ENCODE results near the gene ZNF837. TPM values are rescaled to one million over a fixed set of nuclear protein-coding genes. Genes with fewer than 3 reads are reported as not detected.

Gene ZNF837
- total RNA-seq, 1 experiment from 2014 or later: 4.9 TPM

GRCh38 chr19:58399903-58400302 is 19.1 kb upstream of the ZNF837 start:
- DNase-seq (ENCODE audit: low spot score) (no peak), ATAC-seq (no peak)
- Mint-ChIP-seq H3K27ac (no peak overlapping the region), H3K27me3 (ENCODE audit: low read depth) (peaks cover 36% of the 10 kb centered on the region), H3K9me3 (no peaks in the 10 kb centered on the region), H3K36me3 (peaks cover 5% of the 10 kb centered on the region; the same call in 1 of the 2 replicates), H3K4me3 (peak overlapping the region; percentile 83), H3K4me1 (peaks cover 15% of the 10 kb centered on the region)
- CTCF ChIA-PET: interaction anchor here (1.0 kb wide), 1 partner anchor 119 kb away, joined by 3 read pairs; no protein-coding TSS in a partner anchor
- POLR2A ChIA-PET: no interaction called here
- no peak for TF ChIP-seq USF1 (CRISPR knock-in tag; IDR thresholded peaks at IDR 0.05)
- TF ChIP-seq ZNF416 (CRISPR knock-in tag; IDR thresholded peaks at IDR 0.05): no peak
- TF ChIP-seq ARID4B (CRISPR knock-in tag; IDR thresholded peaks at IDR 0.05; ENCODE audit: borderline replicate concordance): no peak
- TF ChIP-seq JUN (CRISPR knock-in tag; IDR thresholded peaks at IDR 0.05): no peak
- no peak for TF ChIP-seq IRF1 (CRISPR knock-in tag; IDR thresholded peaks at IDR 0.05)
- no peak for TF ChIP-seq IRF2 (CRISPR knock-in tag; IDR thresholded peaks at IDR 0.05; ENCODE audit: borderline replicate concordance, low read depth)
- TF ChIP-seq ELF4 (CRISPR knock-in tag; IDR thresholded peaks at IDR 0.05; ENCODE audit: low read depth): no peak
- no peak for TF ChIP-seq CREB1 (CRISPR knock-in tag; IDR thresholded peaks at IDR 0.05)
- no peak for TF ChIP-seq FOXP1 (CRISPR knock-in tag; IDR thresholded peaks at IDR 0.05; ENCODE audit: borderline replicate concordance)
- TF ChIP-seq MYBL2 (CRISPR knock-in tag; IDR thresholded peaks at IDR 0.05): no peak
- no peak for TF ChIP-seq CTCF (IDR thresholded peaks at IDR 0.05)
- no peak for TF ChIP-seq NR2C2 (CRISPR knock-in tag; IDR thresholded peaks at IDR 0.05)

GRCh38 chr19:58398545-58398944 is 17.7 kb upstream of the ZNF837 start:
- no peak for ATAC-seq
- Mint-ChIP-seq H3K27ac (no peak overlapping the region), H3K4me3 (no peak overlapping the region), H3K4me1 (peaks cover 16% of the 10 kb centered on the region), H3K36me3 (peaks cover 14% of the 10 kb centered on the region), H3K27me3 (ENCODE audit: low read depth) (peaks cover 36% of the 10 kb centered on the region), H3K9me3 (no peaks in the 10 kb centered on the region)
- no peak for DNase-seq (ENCODE audit: low spot score)
- CTCF ChIA-PET: no interaction called here
- POLR2A ChIA-PET: interaction anchor here (1.5 kb wide), 1 partner anchor 10 kb away, joined by 3 read pairs; the partner anchor contains the start of gene ZNF584
- TF ChIP-seq E2F4 (CRISPR knock-in tag; IDR thresholded peaks at IDR 0.05; ENCODE audit: borderline replicate concordance, low read depth): no peak
- no peak for TF ChIP-seq JAZF1 (CRISPR knock-in tag; IDR thresholded peaks at IDR 0.05)
- TF ChIP-seq E2F1 (CRISPR knock-in tag; IDR thresholded peaks at IDR 0.05): no peak
- TF ChIP-seq ZNF532 (CRISPR knock-in tag; IDR thresholded peaks at IDR 0.05; ENCODE audit: borderline replicate concordance): no peak
- no peak for TF ChIP-seq E2F5 (CRISPR knock-in tag; IDR thresholded peaks at IDR 0.05)
- TF ChIP-seq ZNF671 (CRISPR knock-in tag; IDR thresholded peaks at IDR 0.05): no peak
- TF ChIP-seq TEAD4 (CRISPR knock-in tag; IDR thresholded peaks at IDR 0.05): no peak
